ENCODE data around the gene CREB3.
A peak's percentile ranks its signal among the peaks of the same experiment; 100 is the strongest.

Gene CREB3

GRCh38 chr9:35776018-35776417 is 43.6 kb downstream of the CREB3 start:
- H3K27me3 Mint-ChIP-seq, result no peaks in the 10 kb centered on the region
- H3K9me3 Mint-ChIP-seq, result peaks cover 0 to 1% of the 10 kb centered on the region in 2 donors
- ATAC-seq (replicated peaks), result peak; percentile 99 to 100
- H3K36me3 Mint-ChIP-seq, result peaks cover 6 to 17% of the 10 kb centered on the region in 2 donors
- DNase-seq, result peak; percentile 53
- H3K4me1 Mint-ChIP-seq, result peaks cover 11 to 31% of the 10 kb centered on the region in 2 donors
- peak overlapping the region in 1 of 2 donors; percentile 29 for H3K4me3 Mint-ChIP-seq
- peak overlapping the region; percentile 96 for H3K27ac Mint-ChIP-seq

- peaks cover 10 to 20% of the 10 kb centered on the region in 2 donors for H3K36me3 Mint-ChIP-seq
- no peak overlapping the region for H3K4me3 Mint-ChIP-seq
- H3K4me1 Mint-ChIP-seq, result peaks cover 11 to 31% of the 10 kb centered on the region in 2 donors
- ATAC-seq (replicated peaks), result no peak
- peaks cover 0 to 1% of the 10 kb centered on the region in 2 donors for H3K9me3 Mint-ChIP-seq
- H3K27ac Mint-ChIP-seq, result no peak overlapping the region
- no peak for DNase-seq
- H3K27me3 Mint-ChIP-seq, result no peaks in the 10 kb centered on the region
Observed at GRCh38 chr9:35778496-35778895, 46.0 kb downstream of the CREB3 start.

- DNase-seq (no peak), ATAC-seq (replicated peaks) (no peak)
- Mint-ChIP-seq H3K9me3 (peaks cover 0 to 1% of the 10 kb centered on the region in 2 donors), H3K27me3 (no peaks in the 10 kb centered on the region), H3K4me1 (peaks cover 2 to 25% of the 10 kb centered on the region in 2 donors), H3K36me3 (peaks cover 17 to 32% of the 10 kb centered on the region in 2 donors), H3K4me3 (no peak overlapping the region), H3K27ac (no peak overlapping the region)
Observed at GRCh38 chr9:35781066-35781465, 48.6 kb downstream of the CREB3 start.

GRCh38 chr9:35783418-35783817 is 51.0 kb downstream of the CREB3 start:
- ATAC-seq (replicated peaks), result no peak
- Mint-ChIP-seq H3K27me3 (no peaks in the 10 kb centered on the region), H3K27ac (no peak overlapping the region), H3K36me3 (peaks cover 19 to 44% of the 10 kb centered on the region in 2 donors), H3K4me1 (peaks cover 0 to 14% of the 10 kb centered on the region in 2 donors), H3K4me3 (no peak overlapping the region), H3K9me3 (peaks cover 0 to 1% of the 10 kb centered on the region in 2 donors)
- no peak for DNase-seq

All from stimulated activated naive B cell treated with anti-CD40 and anti-IgM and Interleukin-4, amounts not matched to agents 10 μg/mL and 1 μg/mL and 100 μg/mL, for 72 hours (primary cell).